A673 (cell line): ENCODE results near the gene MAGEA2B.

Experiments used
- CTCF ChIP-seq: fragments of 300-800, 200-600 bp; sonication (generic); conservative IDR thresholded peaks from 2 replicates; pipeline ENCODE4 v1.5.1; 2017; ENCODE audit warnings: low read depth, mild to moderate bottlenecking, antibody characterized with exemption, low read length, moderate library complexity, mixed read lengths
- EZH2 ChIP-seq: fragments of 200-600 bp; sonication (generic); IDR thresholded peaks from 2 replicates; pipeline ENCODE4 v1.6.1; 2017; ENCODE audit warnings: borderline replicate concordance, low read depth, mild to moderate bottlenecking, mixed read lengths, antibody characterized with exemption, low read length; ENCODE audit not compliant: poor library complexity, severe bottlenecking

GRCh38 chrX:152674135-152674534, 40.3 kb upstream of the MAGEA2B start:
- TF ChIP-seq CTCF (no peak), EZH2 (no peak)
